GM18517 (cell line): ENCODE data around the gene PNPLA2.
A peak's percentile ranks its signal among the peaks of the same experiment; 100 is the strongest.

Source experiments
- ATAC-seq: cut with Tn5 transposase; IDR thresholded peaks from one replicate; pipeline ENCODE4 v1.9.1; 2021; ENCODE audit warnings: mild to moderate bottlenecking, moderate library complexity; ENCODE audit not compliant: unreplicated experiment

The PNPLA2 gene, protein sequence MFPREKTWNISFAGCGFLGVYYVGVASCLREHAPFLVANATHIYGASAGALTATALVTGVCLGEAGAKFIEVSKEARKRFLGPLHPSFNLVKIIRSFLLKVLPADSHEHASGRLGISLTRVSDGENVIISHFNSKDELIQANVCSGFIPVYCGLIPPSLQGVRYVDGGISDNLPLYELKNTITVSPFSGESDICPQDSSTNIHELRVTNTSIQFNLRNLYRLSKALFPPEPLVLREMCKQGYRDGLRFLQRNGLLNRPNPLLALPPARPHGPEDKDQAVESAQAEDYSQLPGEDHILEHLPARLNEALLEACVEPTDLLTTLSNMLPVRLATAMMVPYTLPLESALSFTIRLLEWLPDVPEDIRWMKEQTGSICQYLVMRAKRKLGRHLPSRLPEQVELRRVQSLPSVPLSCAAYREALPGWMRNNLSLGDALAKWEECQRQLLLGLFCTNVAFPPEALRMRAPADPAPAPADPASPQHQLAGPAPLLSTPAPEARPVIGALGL

DNA sequence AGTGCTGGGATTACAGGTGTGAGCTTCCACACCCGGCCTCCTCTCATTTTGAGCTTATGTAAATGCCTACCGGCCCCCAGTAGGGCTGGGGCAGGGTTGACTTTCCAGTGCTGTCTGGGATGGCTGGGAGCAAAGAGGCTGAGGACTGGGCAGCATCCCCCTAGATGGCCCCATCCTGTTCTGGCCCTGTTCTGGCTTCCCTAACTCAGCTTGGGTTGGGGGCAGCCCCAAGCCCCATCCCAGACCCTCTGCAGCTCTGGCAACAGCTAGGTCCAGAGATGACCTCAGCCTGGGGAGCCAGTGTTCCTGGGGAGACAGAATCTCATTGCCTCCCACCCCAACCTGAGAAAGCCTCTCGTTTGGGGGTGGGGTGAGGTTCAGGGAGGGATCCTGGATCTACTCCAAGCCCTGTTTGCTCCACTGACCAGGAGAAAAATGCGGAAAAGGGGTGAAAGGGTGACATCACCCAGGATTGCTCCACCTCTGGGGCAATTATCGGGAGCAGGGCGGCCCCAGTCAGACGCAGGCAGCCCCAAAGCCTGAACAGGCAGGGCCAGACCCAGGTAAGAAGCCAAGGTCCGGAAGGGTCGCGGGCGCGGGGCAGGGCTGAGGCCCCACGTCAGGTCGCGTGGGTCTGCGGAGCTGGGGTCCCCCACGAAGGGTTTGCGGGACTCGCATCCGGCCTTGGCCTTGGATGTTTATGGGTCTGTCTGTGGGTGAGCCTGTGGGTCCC, at the start of gene PNPLA2:
TSS of gene PNPLA2 (plus strand) at position 519 of the 733 bp plus-strand sequence. CDS start 805 bp downstream, outside the sequence.
- no peak for ATAC-seq

DNA sequence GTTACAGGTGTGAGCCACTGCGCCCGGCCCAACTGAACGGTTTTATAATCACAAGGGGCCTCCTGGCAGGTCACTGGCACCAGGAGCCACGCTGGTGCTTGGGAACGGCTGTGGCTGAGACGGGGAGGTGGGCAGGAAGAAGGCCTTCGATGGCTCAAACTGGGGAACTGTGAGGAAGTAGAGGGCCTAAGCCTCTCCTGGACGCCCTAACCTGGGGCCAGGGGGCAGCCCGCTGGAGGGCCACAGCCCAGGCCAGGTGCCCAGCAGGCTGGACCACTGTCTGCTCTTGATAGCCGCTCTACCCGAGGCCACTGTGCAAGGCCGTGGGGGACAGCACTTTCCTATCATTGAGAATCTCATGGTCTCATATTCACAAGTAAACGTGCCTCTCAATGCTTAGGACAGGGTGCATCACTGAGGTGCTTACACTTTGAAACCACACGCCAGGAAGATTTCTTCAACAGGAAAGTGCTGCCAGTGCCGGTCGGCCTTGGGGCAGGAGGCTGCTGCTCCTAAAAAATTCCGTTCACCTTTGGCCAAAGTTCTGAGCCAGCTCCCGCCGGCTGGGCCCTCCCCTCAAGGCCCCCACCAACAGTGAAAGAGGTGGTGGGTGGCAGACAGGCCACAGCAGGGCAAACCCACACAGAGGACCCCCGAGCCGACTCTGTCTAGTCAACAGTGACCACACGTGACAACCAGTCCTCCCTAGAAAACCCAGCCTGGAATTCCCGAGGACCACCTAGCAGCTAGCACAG, 48.6 kb upstream of the PNPLA2 start:
- no peak for ATAC-seq

DNA sequence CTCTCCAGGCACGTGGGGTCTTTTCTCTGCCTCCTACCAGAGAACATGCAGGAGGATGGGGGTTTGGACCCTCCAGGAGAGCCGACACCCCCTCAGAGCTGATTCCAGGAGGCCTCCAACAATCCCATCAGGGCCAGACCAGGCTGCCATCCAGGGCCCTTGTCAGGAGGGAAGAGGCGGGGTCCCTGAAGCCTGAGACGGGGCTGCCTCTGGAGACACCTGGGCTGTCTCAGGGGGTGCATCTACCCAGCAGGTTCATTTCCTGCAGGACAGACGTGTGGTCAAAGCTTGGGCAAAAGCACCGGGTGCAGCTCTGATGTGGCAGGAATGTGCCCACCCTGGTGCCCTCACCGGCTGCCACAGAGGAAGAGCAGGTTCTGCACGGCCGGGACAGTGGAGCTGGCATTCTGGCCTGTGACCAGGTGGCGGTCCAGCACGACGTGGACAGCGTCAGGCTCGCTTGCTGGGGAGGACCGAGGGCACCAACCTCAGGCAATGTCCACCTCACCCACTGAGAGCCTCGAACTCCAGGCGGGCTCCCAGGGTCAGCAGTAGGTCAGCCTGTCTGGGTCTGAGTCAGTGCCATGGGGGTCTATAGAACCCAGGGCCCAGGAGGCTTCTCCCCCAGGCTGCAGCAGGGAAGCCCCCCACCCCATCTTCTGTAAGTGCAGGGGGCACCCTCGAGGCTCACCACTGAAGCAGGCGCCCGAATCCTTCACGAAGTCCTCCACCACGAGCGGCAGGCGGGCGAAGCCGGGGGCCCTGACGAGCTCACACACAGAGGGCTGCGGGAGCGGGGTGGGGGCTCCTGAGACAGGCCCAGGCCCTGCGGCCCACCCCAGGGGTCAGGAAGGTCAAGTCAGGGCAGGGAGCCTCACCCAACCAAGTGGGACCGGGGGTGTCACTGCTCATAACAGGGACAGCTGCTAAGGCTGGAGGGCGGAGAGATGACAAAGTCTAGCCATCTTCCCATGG, 47.8 kb upstream of the PNPLA2 start:
- no peak for ATAC-seq

DNA sequence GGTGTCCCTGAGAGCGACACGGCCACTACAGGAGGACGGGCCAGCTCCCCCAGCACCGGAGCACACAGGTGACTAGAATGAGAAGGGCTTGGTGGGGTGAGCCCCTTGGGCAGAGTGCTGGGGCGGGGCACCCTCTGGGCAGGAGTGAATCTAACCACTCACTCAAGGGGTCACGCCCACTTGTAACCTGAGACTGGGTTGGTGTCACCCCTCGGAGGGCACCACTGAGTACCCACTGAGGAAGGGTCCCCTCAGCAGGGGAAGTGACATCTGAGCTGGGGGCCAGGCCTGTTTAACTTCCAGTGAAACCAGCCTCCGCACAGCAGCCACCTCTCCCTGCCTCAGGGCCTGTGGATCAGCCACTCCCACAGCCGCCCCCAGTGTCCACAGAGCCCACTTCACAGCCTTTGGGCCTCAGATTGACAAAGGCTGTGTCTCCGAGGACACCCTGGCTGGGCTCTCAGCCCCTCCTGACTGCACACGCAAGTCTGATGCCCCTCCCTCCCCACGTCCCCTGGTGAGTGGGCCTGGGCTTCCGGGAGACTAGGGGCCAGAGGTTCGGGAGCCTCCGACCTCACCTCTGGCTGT, 47.0 kb upstream of the PNPLA2 start:
- ATAC-seq, result no peak

DNA sequence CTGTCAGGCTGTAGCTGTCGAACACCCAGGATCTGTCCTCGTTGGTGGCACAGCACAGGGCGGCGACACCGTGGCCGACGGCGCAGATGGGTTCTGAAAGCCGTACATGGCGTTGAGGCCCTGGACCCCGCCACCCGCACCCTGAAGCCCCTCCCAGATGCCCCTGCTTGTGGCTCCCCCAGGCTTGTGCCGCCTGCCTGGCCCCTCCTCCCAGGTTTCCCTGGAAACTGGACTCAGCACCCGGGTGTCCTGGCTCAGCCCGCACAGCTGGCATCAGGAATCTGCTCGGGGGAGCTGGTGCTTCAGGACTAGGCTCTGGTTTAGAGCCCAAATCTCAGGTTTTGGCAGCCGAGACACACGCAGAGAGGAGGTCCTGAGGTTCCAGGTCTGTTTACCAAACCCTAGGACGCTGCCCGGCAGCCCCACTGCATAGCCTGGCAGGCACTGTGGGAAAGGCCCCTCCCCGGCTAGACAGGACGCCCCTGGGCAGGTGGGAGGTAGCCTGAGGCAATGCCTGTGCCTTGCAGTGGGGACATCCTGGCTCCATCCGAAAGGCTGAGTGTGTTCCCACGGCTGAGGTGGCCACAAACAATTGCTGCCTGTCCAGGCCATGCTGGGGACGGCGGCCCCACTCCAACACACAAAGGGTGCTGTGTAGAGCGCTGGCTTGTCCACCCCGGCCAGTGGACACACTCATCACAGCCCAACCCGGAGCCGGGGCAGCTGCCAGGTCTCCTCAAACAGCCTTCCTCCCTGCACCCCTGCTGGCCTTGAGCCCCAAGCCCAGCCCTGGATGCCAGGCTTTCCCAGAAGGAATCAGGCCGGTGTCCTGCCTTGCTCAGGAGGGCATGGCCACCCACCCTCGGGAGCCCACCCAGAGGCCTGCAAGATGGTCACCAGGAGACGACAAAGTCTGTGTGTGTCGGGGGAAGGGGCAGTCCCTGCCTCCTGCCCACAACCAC, 46.0 kb upstream of the PNPLA2 start:
- ATAC-seq, result no peak

DNA sequence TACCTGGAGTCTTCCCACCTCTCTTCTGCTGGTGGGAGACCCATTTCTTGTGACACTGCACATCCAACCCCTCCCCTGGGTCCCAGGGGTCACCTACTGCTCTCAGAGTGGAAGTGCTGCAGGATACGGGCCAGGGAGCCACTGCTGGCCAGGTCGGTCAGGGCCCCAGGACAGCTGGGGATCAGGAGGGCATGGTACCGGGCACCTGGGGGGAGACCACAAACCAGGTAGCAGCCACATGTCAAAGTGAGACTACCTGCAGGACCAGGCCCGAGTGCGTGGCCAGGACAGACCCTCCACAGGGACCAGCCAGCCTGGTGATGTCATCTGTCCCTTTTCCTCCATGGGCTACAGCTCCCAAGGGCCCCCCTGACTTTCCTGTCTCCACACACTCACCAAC, 45.3 kb upstream of the PNPLA2 start:
- ATAC-seq, result no peak

DNA sequence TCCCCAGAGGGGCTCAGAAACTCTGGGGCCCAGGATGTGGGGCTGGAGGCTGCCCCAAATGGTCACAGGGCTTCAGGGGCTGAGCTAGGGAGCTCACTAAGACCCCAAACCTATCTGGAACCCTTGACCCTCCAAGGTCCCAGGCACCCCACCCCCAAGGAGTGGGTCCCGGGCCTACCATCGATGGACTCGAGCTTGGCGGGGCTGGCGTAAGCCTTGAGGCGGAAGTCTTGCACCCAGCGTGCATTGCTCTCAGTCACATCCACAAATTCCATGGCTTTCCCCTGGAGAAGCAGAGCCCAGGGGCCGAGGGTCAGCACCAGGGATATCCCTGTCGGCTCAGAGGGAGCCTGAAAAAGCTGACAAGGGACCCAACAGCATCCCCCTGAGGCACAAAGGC, 44.9 kb upstream of the PNPLA2 start:
- ATAC-seq, result no peak

DNA sequence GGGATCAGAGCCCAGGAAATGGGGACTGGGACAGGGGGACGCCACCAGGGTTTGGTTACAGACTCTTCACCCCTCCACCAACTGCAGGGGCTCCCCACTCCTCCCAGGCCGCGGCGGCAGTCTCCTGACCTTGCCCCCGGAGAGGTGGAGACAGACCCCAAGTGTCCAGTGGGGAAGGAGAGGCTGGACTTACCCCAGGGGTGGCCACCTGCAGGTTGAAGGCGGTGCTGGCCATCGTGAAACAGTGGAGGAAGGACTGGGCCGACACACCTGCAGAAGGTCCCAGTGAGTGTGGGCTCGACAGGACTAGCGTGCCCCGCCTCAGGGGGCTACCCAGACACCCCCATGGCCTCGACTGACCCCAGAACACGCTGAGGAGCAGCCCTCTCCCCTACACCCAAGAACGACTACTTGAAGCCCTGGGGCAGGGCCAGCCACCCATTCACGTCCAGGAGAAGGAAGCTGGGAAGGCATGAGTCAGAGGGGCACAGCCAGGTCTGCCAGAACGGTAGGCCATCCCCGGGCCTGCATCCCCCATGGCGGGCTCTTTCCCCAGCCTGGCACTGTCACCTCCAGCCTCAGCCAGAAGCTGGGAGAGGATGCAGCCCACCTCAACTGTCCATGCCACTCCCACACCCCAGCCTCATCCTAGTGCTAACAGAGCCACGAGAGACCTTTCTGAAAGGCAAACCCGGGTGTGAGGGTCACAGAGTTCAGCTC, 43.7 kb upstream of the PNPLA2 start:
- ATAC-seq, result no peak

DNA sequence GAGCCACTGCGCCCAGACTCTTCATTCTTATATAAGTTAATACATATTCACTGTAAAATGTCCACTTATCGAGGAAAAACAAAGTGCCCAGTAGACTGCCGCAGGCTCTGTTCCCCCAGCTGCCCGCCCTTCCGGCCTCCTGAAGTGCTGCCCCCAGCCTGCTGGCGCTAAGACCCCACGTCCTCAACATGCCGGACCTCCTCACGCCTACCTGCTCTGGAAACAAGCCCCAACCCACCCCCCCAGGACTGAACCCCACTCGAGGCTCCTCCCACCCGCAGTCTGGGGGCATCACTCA, 42.5 kb upstream of the PNPLA2 start:
- no peak for ATAC-seq

DNA sequence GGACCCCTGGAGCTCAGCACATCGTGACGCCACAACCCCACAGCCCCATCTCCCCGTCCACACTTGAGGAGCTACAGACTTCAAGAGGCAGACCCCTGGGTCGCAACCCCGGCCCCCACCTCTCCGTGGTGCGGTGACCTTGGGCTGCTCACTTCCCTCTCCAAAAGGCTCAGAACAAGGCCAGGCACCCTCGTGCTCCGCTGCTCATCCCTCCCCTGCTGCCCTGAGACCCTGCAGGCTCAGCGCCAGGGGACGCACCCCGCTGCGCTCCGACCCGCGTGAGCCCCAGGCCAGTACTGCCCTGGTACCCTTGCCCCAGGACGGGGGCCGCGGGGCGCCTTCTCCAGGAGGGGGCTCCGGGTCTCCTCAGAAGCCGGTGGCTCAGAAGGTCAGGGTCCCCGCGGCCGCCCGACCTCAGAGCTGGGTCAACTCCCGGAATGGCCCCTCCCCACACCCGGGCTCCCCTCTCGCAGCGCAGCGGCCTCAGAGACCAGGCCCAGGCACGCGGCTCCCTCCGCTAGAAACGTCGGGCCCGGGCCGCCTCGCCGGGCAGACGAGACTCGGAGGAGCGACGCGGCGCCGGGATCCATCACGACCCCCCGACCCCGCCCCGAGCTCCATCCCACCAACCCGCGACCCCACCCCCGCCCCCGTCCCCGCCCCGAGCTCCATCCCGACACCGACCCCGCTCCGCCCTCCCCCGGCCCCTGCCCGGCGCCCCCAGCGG, 42.0 kb upstream of the PNPLA2 start:
- peak; percentile 34 for ATAC-seq

DNA sequence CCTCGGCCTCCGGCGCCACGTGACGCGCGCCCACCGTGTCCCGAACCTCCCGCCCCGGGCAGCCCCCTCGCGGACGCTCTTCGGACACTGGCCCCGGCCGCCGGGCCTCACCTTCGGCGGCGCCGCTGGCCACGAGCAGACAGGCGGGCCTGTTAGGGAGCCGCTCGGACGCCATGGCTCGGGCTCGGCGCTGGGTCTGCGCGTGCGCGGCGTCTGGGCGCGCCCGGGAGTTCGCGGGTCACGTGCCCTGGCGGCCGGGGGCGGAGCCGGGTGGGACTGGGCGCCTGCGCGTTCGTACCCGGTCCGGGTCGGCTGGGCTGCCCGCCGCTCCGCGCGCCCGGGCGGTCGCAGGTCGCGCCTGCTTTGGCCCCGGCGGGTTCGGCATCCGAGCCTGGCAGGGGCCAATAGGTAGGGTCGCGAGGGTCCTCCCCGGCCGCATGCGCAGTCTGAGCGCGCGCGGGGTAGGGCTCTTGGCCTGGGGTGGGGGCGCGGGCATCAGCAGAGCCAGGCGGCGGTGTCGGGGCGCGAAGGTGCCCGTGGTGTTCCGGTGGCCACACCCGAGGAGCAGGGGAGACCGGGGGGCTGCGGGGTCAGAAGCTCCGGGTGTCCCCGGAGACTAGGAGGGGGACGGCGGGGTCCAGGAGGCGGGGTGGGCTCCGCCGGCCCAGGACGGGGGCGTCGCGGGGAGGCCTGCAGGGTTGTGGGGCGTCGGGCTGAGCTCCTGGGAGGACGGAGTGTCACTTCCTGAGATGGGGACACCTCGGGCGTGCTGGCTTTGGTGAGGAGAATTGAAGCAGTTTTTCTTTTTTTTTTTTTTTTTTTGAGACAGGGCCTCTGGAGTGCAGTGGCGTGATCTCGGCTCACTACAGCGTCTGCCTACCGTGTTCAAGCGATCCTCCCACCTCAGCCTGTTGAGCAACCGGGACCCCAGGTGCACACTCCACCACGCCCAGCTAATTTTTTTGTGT, 41.1 kb upstream of the PNPLA2 start, which contains the start of gene GATD1:
TSS of gene GATD1 (minus strand) at position 200 of the 968 bp plus-strand sequence. CDS start at position 175, 25 bp downstream.
- peak; percentile 71 for ATAC-seq

DNA sequence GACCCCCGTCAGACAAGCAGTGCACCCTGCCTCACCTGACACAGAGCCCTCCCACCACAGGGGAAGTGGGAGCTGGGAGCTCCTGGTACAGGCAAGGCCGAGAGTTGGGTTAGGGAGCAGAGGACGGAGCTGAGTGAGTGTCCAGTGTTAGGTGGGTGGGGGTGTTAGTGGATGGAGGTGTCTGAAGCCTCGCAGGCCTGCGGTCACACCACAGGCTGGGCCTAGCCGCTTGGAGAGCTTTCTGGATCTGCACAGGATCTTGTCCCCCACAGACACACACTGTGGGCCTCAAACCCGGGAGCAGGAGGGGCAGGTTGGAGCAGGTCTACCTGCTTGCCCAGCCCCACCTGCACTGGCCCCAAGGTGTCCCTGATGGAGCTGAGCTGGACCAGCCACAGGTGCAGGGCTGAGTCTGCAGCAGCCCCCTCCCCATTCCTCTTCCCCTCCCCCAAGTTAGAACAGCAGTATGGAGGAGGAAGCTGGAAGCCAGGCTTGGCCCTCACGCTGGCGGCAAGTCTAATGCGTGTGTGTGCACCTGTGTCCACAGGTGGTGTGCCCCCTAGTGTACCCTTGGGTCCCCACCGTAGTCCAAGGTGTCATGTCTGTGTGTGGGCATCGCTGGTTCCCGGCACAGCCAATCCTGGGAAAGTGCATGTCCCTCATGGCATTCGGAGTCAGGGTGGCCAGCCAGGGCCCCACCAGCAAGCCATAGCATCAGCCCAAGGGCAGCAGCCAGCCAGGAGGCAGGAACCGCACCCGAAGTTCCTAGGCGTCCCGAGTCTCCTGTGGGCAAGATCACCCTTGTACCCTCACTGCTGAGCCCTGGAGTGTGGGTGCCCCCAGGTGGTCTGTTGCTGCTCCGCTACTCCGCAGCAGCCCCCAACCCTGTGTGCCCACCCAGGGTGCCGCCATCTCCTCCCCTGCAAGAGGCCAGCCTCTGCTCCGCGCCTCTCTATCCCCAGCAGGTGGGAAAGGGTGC, 39.4 kb upstream of the PNPLA2 start:
- ATAC-seq, result no peak

DNA sequence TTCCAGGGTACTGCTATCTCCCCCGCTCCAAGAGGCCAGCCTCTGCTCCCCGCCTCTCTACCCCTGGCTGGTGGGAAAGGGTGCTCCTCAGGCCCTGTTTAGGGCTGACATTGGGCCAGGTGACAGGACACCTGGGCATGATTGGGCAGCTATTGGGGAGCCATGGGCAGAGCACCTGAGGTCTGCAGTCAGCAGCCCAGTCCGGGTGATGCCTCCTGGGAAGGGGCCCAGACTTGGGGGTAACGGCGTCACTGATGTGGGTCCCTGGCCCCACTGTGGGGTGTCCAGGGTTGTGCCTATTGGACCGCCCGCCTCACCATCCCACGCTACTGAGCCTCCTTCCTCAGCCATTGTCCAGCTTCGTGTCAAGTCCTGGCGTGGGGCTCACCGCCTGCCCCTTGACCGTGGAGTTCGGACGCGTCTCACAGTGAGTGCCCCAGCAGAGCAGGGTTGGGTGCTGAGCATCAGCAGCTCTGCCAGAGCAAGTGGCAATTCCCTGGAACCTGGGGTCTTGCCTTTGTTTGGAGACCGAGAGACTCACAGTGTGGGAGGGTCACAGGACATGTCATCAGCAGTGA, 38.7 kb upstream of the PNPLA2 start:
- no peak for ATAC-seq

DNA sequence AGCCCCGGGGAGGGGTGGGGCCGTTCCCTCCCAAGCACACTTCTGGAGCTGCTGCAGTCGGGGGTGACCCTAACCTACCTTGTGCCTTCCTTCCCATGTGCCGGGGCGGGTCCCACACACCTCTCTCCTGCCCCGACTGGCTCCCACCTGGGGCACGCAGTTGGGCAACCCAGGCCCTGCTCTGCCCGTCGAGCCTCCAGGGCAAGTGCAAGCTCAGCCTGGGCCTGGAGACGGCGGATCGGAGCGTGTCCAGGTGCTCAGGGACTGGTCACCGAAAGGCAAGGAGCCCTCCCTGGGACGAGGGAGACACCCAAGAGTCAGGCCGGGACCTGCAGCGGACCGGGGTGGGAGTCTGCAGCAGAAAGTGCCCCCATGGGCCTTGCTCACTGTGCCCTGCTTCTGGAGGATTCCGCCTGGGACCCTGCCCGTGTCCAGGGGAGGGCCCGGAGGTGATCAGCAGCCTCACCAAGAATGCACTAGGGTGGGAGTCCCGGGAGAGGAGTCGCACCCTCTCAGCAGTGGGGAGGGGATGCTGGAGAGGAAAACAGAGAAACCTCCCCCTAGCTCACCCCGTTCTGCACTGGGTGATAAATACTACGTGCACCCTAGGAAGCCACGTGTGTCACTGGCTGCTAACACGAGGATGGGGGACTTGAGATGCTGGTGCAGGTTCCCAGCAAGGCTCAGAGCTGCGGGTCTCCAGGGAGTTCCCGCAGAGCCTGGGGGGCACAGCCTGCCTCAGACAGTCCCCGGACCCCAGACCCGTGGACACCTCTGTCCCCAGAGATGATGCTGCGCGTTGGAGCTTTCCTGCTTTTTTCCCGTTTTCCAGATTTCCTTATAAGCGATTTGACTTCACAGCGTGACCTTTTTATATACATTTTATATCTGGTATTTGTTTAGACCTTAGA, 36.2 kb upstream of the PNPLA2 start:
- no peak for ATAC-seq
